GM21381 (cell line): ENCODE results near the gene PLEKHD1.
"Not testable (repeated sequence)": the region's sequence is repeated elsewhere in the genome, so short reads cannot be mapped to it uniquely, and the experiment has no call there.

Source experiments
- ATAC-seq: cut with Tn5 transposase; IDR thresholded peaks from one replicate; pipeline ENCODE4 v1.9.1; 2021; ENCODE audit warnings: mild to moderate bottlenecking, moderate library complexity; ENCODE audit not compliant: unreplicated experiment

The PLEKHD1 gene

DNA sequence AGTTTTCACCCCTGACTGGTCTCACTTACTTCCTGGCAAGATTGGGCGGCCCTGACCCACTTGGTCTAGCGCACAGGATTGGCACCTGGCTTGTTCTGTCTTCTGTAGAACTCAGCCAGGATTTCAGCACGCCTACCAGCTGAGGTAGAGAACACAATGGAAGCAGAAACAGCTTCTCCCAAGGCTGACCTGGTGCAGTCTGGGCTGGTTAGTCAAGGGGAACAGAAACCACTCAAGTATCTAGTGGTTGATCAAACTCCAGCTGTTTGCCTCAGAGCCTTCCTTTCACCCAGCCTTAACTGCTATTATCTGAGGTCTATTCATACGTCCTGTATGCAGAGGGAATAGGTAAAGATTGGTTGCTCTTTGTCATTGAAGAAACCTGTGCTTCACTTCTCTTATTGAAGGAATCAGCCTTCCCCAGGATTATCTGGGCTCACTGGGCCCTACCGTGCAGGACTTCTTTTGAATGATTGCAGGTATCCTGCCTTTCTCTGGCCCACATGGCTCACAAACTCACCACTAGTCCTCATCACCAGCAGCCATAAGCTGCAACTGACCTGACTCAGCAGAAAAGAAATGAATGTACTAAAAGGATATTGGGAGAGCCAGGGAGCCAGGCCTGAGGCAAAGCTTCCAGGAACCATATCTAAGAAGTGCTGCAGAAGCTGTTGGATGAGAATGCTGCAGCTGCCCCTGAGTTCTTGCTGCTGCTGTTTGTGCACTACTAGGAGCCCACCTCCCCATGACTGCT is 2.5 kb upstream of the PLEKHD1 start:
- ATAC-seq = peak; percentile 93

DNA sequence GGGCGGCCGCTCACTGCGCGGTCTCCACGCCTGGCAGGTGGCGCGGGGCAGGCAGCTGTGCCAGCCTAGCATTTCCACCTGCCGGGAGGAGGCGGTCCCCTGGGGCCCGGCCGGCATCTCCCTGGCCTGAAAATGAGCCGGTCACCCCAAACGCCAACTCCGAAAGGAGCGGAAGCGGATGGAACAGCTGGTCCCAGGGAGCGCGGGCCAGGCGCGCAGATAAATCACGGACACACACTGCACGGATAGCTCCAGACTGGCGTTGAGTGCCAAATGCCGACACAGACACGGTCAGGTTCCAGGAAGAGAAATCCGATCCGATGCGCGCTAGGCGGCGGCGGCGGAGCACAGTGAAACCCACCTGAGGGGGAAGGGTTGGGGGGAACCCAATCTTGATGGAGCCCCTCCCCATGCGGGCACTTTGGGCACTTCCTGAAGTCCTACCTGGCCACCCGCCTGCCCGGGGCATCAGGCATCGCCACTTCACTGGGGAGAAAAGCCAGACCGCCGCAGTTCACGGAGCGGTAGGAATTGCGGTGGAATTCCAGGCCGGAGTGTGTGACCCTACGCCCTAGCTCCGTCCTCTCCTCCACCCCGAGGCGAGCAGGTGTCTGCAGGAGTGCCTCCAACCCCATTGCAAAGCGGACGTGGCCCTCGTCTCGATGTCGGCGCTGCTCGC is 624 bp upstream of the PLEKHD1 start:
- no peak for ATAC-seq

DNA sequence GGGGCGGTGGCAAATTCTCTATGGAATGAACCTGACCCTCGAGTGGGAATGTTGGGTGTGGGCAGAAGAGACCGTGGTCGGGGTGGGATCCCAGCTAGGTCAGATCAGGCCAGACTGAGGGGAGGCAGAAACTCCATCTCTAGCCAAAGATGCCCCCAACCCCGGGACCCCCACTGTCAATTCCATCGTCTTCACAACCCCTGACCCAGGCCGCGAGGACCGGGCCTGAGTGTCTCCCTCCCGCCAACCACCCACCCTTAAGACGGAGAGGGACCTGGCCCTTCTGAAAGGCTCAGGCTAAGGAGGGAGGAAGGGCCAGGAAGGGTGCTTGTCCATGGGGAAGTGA is 760 bp downstream of the PLEKHD1 start:
- no peak for ATAC-seq

DNA sequence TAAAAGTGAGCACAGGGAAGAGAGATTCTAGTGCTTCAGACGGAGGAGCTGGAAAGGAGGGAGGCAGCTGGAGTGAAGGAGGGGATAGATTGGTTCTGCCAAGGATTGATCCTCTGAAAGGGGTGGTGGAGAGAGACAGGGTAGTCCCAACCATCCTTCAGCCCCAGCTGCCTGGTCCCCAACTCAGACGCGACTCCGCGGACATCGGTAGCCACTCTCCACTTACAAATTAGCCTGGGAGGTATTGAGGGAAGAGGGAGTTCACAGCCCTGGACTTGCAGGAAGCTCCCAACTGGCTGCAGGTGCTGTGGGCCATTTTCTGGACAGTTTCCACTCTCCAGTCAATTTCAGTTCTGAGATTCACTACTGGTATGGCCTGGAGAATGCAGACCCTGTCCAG is 1.2 kb downstream of the PLEKHD1 start:
- no peak for ATAC-seq

DNA sequence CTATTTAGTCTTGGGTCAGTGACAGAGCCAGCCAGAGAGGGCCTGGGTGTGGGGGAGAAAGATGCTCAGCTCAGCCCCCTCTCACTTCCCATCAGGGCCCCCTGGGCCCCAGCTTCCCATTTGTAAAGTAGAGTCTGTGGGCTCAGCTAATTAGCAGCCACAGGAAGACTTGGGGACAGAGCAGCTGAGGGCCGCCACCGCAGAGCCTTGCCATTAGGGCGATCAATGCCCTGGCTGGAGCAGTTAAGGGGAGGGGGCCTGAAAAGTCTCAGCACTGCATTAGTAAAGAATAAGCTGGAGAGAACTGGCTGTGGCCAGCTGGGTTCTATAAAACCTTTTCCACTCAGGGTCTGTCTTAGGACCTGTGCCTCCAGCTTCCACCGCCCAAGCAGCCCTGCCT is 2.7 kb downstream of the PLEKHD1 start:
- no peak for ATAC-seq

DNA sequence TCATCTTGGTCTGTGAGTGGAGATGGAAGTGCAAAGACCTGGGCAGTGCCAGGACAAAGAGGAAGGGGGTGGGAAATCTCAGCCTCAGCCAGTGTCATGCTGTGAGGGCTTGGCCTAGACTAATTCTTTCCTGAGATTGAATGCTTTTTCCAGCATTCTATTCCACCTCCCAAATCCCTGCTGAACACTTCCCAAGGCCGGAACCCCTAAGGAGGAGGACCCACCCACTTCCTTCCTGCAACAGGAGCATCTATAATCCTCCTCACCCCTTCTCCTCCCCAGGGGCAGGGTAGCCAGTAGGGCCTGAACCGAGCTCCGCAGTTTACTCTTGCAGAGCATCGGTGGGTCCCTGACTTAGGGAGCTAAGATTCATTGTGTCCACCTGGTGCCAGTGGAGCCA is 3.2 kb downstream of the PLEKHD1 start:
- ATAC-seq = no peak

DNA sequence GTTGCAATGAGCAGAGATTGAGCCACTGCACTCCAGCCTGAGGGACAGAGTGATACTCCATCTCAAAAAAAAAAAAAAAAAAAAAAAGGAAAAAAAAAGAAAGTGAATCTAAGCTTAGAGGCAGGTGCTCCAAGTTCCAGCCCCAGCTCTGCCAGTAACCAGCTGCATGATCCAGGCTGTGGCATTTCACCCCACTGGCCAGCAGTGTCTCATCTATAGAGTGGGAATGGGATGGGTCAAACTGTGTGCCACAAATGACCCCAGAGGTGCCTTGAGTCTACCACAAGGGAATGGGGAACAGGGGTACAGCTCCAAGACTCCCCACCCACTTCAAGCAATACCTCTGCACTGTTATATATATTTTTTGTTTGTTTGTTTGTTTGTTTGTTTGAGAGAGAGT is 5.0 kb downstream of the PLEKHD1 start:
- no peak for ATAC-seq

DNA sequence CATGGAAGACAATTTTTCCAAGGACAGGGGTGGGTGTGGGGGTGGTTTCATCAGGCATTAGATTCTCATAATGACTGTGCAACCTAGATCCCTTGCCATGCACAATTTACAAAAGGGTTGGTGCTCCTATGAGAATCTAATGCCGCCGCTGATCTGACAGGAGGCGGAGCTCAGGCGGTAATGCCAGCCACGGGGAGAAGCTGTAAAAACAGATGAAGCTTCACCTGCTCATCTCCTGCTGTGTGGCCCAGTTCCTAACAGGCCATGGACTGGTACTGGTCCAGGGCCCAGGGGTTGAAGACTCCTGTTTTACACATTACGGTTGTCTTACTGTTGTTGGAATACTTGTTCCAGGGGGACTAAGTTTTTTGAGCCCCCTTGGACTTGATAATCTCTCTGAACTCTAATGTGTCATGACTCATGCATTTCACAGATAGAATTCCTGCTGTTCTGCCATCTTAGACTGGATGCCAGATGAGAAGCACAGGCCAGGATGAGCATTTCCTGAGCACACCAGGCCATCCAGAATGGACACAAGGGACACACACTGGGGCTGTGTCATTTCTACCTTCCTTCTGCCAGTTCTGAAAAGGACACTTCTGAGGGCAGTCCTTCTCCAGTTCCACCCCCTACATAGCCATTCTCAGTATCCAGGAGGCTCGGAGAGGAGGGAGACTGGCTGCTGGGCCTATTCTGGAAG is 5.8 kb downstream of the PLEKHD1 start:
- no peak for ATAC-seq

DNA sequence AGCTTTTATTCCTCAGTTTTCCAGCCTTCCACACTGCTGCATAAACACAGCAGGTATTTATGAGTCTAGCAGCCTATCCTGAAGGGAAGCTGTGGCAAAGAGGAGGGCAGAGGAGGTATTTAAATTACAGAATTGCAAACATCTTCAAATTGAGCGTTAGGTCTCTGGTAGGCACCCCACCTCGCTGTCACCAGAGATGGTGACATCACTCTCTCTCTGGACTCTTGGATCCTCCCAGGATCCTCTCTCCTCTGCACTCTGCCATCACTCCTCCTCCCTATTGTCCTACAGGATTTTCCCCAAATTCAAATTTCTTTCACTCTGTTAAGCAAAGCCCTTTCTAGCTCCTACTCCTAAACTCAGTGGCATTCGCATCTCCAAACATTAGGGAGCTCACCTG is 6.7 kb downstream of the PLEKHD1 start:
- ATAC-seq = no peak

DNA sequence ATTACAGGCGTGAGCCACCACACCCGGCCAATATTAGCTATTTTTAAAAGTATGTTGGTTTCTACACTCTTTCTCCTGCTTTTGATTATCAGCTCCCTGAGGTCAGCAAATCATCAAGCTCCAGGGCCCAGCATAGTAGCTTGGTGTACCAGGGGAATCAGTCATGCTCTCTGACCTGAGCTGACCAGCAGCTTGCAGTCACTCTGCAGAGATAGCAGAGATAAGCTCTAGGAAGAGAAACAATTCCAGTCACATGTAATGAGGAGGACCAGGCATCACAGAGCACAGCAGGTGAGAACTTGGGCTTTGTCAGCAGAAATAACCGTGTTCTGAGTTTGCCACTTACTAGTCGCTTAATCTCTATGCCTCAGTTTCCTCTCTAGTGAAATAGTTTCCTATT is 8.5 kb downstream of the PLEKHD1 start:
- ATAC-seq = no peak

DNA sequence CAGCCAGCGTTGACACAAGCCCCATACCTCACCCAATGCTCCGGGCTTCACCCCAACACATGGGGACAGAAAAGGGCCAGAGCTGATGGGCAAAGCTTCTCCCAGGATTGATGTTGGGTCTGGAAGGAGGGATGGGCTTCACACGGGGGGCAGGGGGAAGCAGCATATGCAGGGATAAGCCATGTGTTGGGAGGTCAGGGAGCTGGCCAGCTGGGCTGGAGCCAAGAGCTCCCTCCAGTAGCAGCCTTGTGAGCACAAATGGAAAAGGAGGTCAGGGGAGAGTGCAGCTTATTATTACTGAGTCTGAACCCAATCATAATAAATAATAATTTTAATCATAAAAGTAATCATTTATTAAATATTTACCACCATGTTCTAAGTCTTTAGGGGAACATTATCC is 9.3 kb downstream of the PLEKHD1 start:
- no peak for ATAC-seq

DNA sequence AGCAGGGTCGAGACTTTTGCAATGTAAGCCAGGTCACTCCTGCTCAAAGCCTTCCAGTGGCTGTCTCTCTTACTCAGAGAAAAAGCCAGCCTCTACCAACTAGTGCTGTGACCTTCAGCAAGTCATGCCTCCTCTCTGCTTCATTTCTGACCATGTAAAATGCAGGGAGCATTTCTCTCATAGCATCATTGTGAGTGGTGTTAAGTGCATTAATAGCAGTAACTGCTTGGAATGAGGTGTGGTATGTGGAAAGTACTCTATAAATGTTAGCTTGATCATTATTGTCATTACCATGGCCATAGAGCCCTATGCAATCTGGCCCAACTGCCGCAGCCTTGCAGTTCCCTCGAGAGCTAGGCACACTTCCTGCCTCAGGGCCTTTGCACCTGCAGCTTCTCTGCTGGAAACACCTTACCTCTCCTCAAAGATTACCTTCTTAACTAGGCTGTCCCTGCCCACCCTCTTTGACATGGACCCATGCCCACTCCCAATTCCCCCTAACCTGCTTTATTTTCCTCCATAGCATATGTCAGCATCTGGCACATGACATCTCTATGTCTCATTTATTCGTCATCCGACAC is 10.9 kb downstream of the PLEKHD1 start:
- no peak for ATAC-seq

DNA sequence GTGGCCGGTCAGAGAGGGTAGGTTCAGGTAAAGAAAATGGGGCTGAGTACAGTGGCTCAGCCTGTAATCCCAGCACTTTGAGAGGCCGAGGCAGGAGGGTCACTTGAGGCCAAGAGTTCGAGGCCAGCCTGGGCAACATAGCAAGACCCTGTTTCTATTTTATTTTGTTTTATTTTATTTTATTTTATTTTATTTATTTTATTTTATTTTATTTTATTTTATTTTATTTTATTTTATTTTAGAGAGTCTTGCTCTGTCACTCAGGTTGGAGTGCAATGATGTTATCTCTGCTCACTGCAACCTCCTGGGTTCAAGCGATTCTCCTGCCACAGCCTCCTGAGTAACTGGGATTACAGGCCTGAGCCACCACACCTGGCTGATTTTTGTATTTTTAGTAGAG is 13.3 kb downstream of the PLEKHD1 start:
- ATAC-seq = not testable (repeated sequence)

DNA sequence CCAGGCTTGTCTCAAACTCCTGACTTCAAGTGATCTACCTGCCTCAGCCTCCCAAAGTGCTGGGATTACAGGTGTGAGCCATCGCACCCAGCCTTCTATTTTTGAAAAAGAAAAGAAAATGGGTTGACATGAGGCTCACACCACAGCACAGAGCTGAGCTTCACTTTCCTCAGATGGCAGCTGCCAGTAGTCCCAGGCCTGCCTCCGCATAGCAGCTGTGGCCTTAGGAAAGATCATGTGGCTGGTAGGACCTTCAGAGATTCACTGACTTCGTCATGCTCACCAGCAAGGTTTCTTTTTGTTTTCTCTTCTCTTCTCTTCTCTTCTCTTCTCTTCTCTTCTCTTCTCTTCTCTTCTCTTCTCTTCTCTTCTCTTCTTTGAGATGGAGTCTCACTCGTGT is 13.8 kb downstream of the PLEKHD1 start:
- not testable (repeated sequence) for ATAC-seq

DNA sequence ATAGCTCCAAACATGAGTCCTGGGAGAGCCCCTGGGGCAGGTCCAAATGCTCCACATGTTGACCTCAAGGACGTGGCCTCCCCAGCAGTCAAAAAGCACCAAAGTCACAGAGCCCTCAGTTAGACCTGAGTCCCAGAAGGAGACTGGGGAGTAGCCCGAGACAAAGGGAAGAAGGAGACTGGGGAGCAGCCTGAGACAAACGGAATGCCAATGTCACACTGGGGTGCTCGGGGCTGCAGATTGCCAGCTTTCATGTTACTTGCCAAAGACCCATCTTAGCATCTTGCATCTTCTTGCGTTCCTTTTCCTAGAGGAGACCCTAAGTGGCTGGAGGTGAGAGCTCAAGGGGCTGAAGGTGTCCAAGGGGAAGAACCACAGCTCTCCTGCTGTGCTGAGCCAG is 14.9 kb downstream of the PLEKHD1 start:
- ATAC-seq = no peak

DNA sequence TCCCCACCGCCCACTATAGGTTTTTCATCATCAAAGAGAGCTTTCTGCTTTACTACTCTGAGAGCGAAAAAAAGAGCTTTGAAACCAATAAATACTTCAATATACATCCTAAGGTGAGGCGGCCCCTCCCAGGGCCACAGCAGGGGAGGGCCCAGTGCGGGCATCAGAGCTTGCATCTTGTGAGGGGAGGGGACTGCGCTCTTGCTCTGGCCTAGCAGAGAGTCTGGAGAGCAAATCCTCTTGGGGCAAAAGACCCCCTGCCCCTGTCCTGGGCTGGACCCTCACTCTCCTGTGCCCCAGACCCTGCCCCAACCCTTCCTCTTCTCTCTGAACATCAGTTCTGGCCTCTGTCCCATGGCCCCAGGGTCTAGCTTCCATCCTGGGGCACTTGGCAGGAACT is 15.6 kb downstream of the PLEKHD1 start:
- ATAC-seq = no peak

DNA sequence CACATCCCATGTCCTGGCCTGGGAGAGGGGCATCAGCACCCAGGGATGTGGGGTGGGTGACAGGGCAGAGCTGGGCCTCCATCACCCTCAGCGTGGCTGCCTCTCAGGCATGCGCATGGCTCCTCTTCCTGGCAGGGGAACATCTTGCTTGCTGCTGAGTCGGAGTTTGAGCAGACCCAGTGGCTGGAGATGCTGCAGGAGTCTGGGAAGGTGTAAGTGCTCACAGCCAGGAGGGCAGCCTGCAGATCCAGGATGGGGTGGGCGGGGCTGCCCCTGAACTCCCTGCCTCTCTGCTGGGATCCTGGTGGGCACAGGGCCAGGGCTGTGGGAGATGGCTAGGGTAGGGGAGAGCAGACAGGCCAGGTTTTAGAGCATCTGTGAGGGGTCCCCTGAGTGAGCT is 16.2 kb downstream of the PLEKHD1 start:
- ATAC-seq = no peak

DNA sequence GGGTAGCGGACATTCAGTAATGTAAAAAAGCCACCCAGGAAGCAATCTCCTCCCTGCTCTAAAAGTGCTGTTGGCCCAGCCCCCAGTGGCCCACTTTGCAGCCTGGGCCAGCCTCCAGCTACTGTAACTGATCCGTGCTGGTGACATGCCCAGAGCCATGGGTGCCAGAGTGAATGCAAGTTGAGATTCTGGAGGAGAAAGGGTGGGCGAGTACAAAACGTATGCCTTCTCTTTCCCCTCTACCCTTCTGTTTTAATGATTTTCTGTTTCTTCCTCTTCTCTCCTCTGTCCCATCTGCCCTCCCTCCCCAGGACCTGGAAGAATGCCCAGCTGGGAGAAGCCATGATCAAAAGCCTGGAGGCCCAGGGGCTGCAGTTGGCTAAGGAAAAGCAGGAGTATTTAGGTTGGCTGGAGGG is 16.9 kb downstream of the PLEKHD1 start:
- no peak for ATAC-seq

DNA sequence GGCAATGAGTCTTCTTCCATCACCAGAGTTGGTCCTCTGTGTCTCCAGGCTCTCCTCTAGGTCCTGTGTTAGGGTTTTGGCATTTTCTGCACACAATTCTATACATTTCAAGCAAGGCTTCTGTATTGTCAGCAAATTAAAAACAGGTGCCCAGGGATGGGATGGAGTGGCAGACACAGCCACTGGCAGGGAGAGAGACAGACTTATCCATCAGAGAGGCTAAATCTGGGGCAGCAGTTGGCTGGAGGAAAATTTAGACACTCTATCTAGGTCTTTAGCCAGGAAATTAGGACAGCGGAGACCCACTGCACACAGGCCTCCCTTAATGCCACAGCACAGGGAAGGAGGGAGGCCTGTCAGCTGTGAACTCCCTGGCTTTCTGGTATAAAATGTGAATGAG is 20.2 kb downstream of the PLEKHD1 start:
- ATAC-seq = no peak

DNA sequence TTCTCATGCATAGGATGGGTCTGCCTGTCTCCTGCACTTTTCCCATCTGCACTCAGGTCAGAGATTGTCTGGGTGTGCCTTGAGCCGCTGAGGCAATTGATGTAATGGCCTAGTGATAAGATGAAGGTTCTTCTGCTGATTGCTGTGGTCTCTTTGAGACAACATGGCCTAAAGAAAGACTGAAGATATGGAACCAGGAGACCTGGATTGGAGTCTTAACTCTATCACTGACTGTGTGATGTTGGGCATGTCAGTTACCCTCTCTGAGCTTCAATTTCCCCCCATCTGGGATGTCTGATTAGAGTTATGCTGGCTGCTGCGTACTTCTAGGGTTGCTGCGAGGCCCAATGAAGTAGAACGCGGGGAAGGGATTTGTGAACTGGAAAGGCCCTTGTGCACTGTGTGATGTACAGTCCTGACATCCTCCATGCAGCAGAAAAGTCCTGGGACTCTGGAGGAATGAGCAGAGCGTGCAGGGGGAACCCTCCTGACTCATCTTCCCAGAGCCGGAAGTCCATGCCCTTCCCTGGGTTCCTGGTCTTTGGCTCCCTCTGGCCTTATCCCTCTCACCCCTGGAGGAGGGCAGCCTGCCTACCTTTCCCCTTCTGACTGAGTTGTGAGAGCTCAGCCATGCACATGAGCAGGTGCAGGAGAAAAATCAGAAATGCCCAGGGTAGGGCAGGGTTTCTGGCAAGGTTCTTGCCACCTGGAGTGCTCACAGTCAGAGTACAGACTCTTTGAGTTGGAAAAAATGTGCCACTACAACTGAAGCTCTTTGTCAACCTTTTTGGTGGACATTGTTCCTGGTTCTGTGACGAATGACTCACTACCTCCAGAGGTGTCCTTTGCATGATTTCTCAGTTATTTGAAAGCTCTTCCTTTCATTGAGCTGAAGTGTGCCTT is 21.1 kb downstream of the PLEKHD1 start:
- no peak for ATAC-seq

DNA sequence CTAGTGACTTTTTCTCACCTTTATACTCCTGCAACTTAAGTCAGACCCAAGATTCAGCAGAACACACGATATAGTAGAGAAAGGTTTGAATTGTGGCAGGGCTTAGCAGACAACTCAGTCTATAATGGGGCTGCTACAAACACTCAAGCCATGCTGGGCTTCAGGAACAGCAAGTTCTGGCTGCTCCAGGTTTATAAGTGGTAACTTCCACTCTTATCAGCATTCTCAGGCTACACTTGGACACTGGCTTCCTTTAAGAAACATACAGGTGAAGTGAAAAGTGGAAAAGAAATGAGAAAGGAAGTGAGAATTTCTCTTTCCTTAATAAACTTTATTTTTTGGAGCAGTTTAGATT is 21.7 kb downstream of the PLEKHD1 start:
- ATAC-seq = no peak
